HFF-Myc (cell line): Measurements from ENCODE around the gene ITGAE.

Experiments used
- DNase-seq: peaks from one replicate; pipeline ENCODE4 v3.0.0-alpha.2; 2011; ENCODE audit warnings: low read depth; ENCODE audit errors: extremely low read depth
- H3K4me3 ChIP-seq: replicated peaks from 2 replicates; pipeline ENCODE4 v1.5.1; 2011; ENCODE audit warnings: low read depth, mild to moderate bottlenecking, control low read depth, low read length
- TF ChIP-seq, protein P1 (sequence below): IDR thresholded peaks from 2 replicates; pipeline ENCODE4 v1.5.1; 2012; ENCODE audit warnings: mild to moderate bottlenecking, low read depth, low read length, control low read depth; ENCODE audit errors: missing control alignments

ITGAE gene

DNA sequence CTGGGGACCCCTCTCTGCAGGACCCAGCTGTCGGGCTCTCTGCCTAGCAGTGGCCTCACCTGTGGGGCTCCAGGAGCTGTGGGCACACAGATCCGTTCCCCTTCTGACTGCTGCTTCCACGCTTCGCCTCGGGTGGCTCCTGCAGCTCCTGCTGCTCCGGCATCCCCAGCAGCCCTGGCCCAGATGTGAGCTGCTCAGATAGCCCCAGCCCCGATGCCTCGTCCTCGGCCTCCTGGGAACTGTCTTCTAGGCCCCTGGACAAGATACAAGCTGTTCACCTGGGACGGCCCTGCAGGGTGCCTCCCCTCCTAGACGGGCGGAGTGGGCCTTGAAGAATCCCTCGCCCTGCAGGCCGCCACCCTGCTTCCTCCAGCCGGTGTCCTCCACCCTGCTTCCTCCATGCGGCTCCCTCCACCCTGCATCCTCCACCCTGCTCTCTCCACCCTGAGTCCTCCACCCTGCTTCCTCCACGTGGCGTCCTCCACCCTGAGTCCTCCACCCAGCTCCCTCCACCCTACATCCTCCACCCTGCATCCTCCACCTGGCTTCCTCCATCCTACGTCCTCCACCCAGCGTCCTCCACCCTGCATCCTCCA is 121.4 kb downstream of the ITGAE start:
- no peak overlapping the region for H3K4me3 ChIP-seq
- TF ChIP-seq, protein P1, sequence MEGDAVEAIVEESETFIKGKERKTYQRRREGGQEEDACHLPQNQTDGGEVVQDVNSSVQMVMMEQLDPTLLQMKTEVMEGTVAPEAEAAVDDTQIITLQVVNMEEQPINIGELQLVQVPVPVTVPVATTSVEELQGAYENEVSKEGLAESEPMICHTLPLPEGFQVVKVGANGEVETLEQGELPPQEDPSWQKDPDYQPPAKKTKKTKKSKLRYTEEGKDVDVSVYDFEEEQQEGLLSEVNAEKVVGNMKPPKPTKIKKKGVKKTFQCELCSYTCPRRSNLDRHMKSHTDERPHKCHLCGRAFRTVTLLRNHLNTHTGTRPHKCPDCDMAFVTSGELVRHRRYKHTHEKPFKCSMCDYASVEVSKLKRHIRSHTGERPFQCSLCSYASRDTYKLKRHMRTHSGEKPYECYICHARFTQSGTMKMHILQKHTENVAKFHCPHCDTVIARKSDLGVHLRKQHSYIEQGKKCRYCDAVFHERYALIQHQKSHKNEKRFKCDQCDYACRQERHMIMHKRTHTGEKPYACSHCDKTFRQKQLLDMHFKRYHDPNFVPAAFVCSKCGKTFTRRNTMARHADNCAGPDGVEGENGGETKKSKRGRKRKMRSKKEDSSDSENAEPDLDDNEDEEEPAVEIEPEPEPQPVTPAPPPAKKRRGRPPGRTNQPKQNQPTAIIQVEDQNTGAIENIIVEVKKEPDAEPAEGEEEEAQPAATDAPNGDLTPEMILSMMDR, result no peak
- DNase-seq, result no peak

DNA sequence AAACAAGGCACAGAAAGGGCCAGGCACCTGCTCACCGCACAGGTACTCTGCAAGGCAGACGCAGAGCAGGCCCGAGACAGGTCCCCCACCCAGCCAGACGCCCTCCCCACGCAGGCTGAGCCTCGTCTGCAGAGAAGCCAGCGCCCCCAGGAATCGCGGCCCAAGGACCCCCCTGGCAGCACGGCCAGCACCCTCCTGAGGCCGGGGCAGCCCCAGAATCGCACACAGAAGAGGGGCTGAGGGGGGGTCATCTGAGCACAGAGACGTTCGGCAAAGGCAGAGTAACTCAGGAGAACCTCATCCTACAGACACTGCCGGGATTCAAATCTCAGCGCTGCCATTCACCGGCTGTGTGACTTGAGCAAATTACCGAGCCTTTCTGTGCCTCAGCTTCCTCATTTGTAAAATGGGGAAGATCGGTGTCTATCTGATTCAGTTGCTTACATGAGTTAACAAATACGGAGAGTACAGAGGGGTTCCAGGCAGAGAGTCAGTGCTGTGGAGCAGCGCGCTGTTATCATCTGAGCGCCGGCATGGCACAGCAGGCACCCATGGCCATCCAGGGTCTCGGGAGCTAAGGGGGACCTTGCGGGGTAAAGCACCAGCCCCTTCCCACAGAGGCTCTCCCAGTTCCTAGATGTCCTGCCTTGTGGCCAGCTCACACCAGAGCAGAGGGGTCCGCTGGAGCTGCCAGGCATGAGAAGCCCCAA is 122.0 kb downstream of the ITGAE start:
- TF ChIP-seq, protein P1, result no peak
- DNase-seq, result no peak
- H3K4me3 ChIP-seq, result no peak overlapping the region

DNA sequence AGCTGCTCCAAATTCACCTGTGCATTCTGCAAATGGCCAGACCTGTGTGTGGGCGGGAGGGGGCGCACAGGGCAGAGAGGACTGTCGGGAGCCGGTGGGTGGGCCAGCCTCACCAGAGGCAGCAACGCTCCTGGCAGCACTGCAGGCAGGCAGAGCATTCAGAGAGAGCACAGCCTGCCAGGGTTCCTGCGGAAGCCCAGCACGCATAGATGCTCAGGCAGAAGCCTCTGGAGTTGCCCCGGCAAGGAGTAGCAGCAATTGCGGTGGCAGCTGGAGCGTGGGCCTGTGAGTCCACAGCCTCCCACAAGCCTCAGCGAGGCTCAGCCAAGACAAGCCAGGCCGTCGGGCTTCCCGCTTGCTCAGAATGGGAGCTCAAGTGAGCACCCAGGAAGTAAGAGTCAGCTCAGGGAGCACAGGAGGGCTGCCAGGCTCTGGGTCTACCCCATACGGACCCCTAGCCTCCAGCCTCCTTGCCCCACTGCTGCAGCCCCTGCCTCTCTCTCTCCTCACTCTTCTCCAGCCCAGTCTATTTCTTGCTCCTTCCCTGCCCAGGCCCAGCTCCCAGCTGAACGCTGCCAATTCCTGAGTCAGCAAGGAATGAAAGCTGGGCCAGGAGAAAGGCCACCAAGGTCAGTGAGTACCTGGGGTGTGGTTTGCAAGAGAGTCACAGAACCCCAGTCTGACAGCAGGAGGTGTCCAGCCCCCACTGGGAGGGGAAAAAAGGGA is 122.7 kb downstream of the ITGAE start:
- TF ChIP-seq, protein P1, result no peak
- H3K4me3 ChIP-seq, result no peak overlapping the region
- no peak for DNase-seq

DNA sequence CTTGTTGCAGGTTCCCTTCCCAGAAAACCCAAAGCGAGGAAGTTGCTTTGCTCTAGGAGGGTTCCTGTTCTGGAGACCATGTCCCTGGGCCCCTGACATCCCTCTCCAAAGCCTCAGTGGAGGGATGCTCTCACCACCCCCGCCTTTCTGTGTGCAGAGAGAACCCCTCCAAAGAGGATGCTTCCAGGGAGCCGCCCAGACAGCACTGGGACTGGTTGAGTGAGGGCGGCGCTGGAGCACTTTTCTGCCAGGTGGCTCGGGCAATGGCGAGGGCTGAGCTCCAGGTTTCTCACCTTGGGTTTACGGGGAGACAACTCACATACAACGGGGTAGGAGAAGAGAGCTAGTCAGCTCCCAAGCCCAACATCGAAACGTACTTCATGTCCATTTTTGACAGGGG is 125.1 kb downstream of the ITGAE start:
- no peak for DNase-seq
- no peak overlapping the region for H3K4me3 ChIP-seq
- TF ChIP-seq, protein P1, result no peak

DNA sequence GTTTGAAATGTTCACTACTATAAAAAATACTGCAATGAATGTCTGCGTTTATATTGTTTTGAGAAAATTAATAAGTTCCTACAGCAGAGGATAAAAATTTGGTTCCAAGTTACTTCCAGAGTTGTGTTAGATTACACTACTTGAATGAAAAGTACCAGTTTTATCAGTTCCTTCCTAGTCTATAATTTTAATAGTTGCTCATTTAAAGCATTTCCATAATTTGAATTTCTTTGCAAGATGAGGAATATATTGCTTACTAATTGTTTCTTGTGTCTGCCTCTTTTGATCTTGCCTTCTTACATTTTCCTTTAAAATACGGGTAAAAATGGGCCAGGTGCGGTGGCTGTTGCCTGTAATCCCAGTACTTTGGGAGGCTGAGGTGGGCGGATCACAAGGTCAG is 128.4 kb downstream of the ITGAE start:
- no peak for DNase-seq
- TF ChIP-seq, protein P1, result no peak
- H3K4me3 ChIP-seq, result no peak overlapping the region

DNA sequence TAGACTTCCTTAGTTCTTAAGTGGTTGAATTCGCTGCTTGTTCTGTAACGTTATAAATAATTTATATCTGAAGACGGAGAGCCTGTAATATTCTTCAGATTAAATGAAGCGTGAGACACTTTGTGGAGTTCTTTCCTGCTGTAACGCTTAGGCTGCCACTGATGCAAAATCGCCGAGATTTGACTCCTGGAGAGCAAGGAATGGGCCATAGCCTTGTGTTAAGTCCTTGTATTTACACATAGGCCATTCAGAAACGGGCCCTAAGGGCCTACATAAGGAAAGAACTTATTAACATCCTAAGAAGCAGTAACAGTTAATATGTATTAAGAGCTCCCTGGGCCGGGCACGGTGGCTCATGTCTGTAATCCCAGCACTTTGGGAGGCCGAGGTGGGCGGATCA is 131.4 kb downstream of the ITGAE start:
- peak overlapping the region; percentile 99 for H3K4me3 ChIP-seq
- no peak for DNase-seq
- TF ChIP-seq, protein P1, result no peak
